CD4-positive, CD25-positive, alpha-beta regulatory T cell (primary cell): ENCODE results near the gene PTGS1. TPM values are rescaled to one million over a fixed set of nuclear protein-coding genes. Genes with fewer than 3 reads are reported as not detected.

Experiments used
- ATAC-seq, 2 donors: fragments of 150-1000 bp; cut with Tn5 transposase; one replicate each; pipeline ENCODE4 v1.10.0; 2021; ENCODE audit warnings: low read depth in 2 of 2, moderate number of reproducible peaks in 2 of 2, moderate library complexity in 1 of 2
- DNase-seq, 3 donors: peaks; one replicate each; pipeline versions ENCODE4 v3.0.0 to v3.0.0-alpha.2; 2012 to 2022; ENCODE audit warnings: mixed read lengths in 1 of 3
- H3K27ac ChIP-seq: one replicate; pipeline ENCODE4 v1.7.0; 2013; ENCODE audit warnings: mild to moderate bottlenecking, low read length; ENCODE audit not compliant: insufficient read depth, poor library complexity, severe bottlenecking
- H3K27me3 ChIP-seq: one replicate; pipeline ENCODE4 v1.7.0; 2013; ENCODE audit warnings: low read length; ENCODE audit not compliant: control insufficient read depth, insufficient read depth
- H3K36me3 ChIP-seq: one replicate; pipeline ENCODE4 v1.7.0; 2013; ENCODE audit warnings: mild to moderate bottlenecking, low read length, moderate library complexity; ENCODE audit not compliant: control insufficient read depth, insufficient read depth
- H3K4me1 ChIP-seq: 2 replicates; pipeline ENCODE4 v1.7.0; 2013; ENCODE audit warnings: mild to moderate bottlenecking, low read length; ENCODE audit not compliant: insufficient read depth, control insufficient read depth, poor library complexity, severe bottlenecking
- H3K4me3 ChIP-seq: one replicate; pipeline ENCODE4 v1.7.0; 2013; ENCODE audit warnings: low read depth, mild to moderate bottlenecking, low read length, moderate library complexity
- H3K9me3 ChIP-seq, 2 experiments: 1 replicate in 1 of 2; 2 replicates in 1 of 2; pipeline ENCODE4 v1.7.0; 2013; ENCODE audit warnings: low read length in 2 of 2, mild to moderate bottlenecking in 1 of 2, moderate library complexity in 1 of 2; ENCODE audit not compliant: control insufficient read depth in 2 of 2
- H3K27ac Mint-ChIP-seq, 3 donors: one replicate each; pipeline ENCODE4 v1.8.0; 2020 to 2022; ENCODE audit warnings: mild to moderate bottlenecking in 3 of 3, mixed read lengths in 3 of 3, moderate library complexity in 2 of 3
- H3K27me3 Mint-ChIP-seq: one replicate; pipeline ENCODE4 v1.8.0; 2022; ENCODE audit warnings: mild to moderate bottlenecking, mixed read lengths
- H3K36me3 Mint-ChIP-seq: one replicate; pipeline ENCODE4 v1.8.0; 2020; ENCODE audit warnings: mixed read lengths
- H3K4me1 Mint-ChIP-seq, 4 donors: one replicate each; pipeline ENCODE4 v1.8.0; 2020 to 2022; ENCODE audit warnings: mixed read lengths in 4 of 4, mild to moderate bottlenecking in 1 of 4
- H3K4me3 Mint-ChIP-seq, 4 donors: one replicate each; pipeline ENCODE4 v1.8.0; 2020 to 2022; ENCODE audit warnings: mild to moderate bottlenecking in 4 of 4, mixed read lengths in 4 of 4, moderate library complexity in 3 of 4
- H3K9me3 Mint-ChIP-seq, 7 donors: one replicate each; pipeline ENCODE4 v1.8.0; 2020 to 2022; ENCODE audit warnings: mixed read lengths in 7 of 7, mild to moderate bottlenecking in 3 of 7, moderate library complexity in 2 of 7
- polyA plus RNA-seq, 4 donors: library from polyadenylated mRNA; unstranded; fragments of 300-500 nt; fragmentation: Illumina TruSeq; gene quantifications; one replicate each; pipeline ENCODE4 v1.2.3, GENCODE V29; 2021
- total RNA-seq: library from RNA; stranded (reverse); gene quantifications from one replicate; pipeline ENCODE4 v1.2.3, GENCODE V29; 2022

PTGS1 gene
- total and polyA plus RNA-seq, 5 donors from 2014 or later, result 0.03 to 9.2 (median 0.83) TPM

GRCh38 chr9:122332083-122332482, 38.7 kb upstream of the PTGS1 start:
- peaks cover 0 to 2% (median 0%) of the 10 kb centered on the region in 4 donors for H3K4me1 Mint-ChIP-seq
- no peak for DNase-seq
- Histone ChIP-seq H3K4me3 (no peak overlapping the region), H3K36me3 (no peaks in the 10 kb centered on the region), H3K27me3 (no peaks in the 10 kb centered on the region), H3K27ac (no peak overlapping the region), H3K9me3 (no peaks in the 10 kb centered on the region), H3K4me1 (no peaks in the 10 kb centered on the region)
- H3K27ac Mint-ChIP-seq, result no peak overlapping the region
- peaks cover 14% of the 10 kb centered on the region for H3K36me3 Mint-ChIP-seq
- H3K9me3 Mint-ChIP-seq, result peaks cover 0 to 2% (median 0%) of the 10 kb centered on the region in 7 donors
- H3K27me3 Mint-ChIP-seq, result no peaks in the 10 kb centered on the region
- ATAC-seq, result no peak
- H3K4me3 Mint-ChIP-seq, result no peak overlapping the region

- no peaks in the 10 kb centered on the region for H3K4me1 ChIP-seq
- no peak overlapping the region for H3K27ac Mint-ChIP-seq
- no peak for DNase-seq
Measured at GRCh38 chr9:122332644-122333043, 38.2 kb upstream of the PTGS1 start.

GRCh38 chr9:122333169-122333808, 37.5 kb upstream of the PTGS1 start:
- Histone ChIP-seq H3K27ac (no peak overlapping the region), H3K36me3 (no peaks in the 10 kb centered on the region), H3K9me3 (no peaks in the 10 kb centered on the region), H3K4me1 (no peaks in the 10 kb centered on the region), H3K27me3 (no peaks in the 10 kb centered on the region), H3K4me3 (no peak overlapping the region)
- H3K27me3 Mint-ChIP-seq, result no peaks in the 10 kb centered on the region
- DNase-seq (no peak), ATAC-seq (no peak)
- H3K4me1 Mint-ChIP-seq, result peaks cover 0 to 2% (median 0%) of the 10 kb centered on the region in 4 donors
- H3K4me3 Mint-ChIP-seq, result no peak overlapping the region
- peaks cover 0 to 2% (median 0%) of the 10 kb centered on the region in 7 donors for H3K9me3 Mint-ChIP-seq
- no peak overlapping the region for H3K27ac Mint-ChIP-seq
- H3K36me3 Mint-ChIP-seq, result peaks cover 10% of the 10 kb centered on the region

More at GRCh38 chr9:122332644-122333043, 38.2 kb upstream of the PTGS1 start:
- Histone ChIP-seq H3K4me3 (no peak overlapping the region), H3K9me3 (no peaks in the 10 kb centered on the region), H3K27me3 (no peaks in the 10 kb centered on the region), H3K27ac (no peak overlapping the region), H3K36me3 (no peaks in the 10 kb centered on the region)
- Mint-ChIP-seq H3K4me1 (peaks cover 0 to 2% (median 0%) of the 10 kb centered on the region in 4 donors), H3K36me3 (peaks cover 14% of the 10 kb centered on the region), H3K27me3 (no peaks in the 10 kb centered on the region), H3K9me3 (peaks cover 0 to 2% (median 0%) of the 10 kb centered on the region in 7 donors), H3K4me3 (no peak overlapping the region)
- no peak for ATAC-seq

GRCh38 chr9:122334916-122335315, 35.9 kb upstream of the PTGS1 start:
- Histone ChIP-seq H3K4me3 (no peak overlapping the region), H3K36me3 (no peaks in the 10 kb centered on the region), H3K9me3 (no peaks in the 10 kb centered on the region), H3K27ac (no peak overlapping the region), H3K27me3 (no peaks in the 10 kb centered on the region), H3K4me1 (no peaks in the 10 kb centered on the region)
- H3K27me3 Mint-ChIP-seq, result peaks cover 4% of the 10 kb centered on the region
- peaks cover 0 to 2% (median 0%) of the 10 kb centered on the region in 7 donors for H3K9me3 Mint-ChIP-seq
- ATAC-seq, result no peak
- no peak for DNase-seq
- H3K4me3 Mint-ChIP-seq, result no peak overlapping the region
- H3K4me1 Mint-ChIP-seq, result peaks cover 0 to 2% (median 0%) of the 10 kb centered on the region in 4 donors
- H3K27ac Mint-ChIP-seq, result no peak overlapping the region
- no peaks in the 10 kb centered on the region for H3K36me3 Mint-ChIP-seq

GRCh38 chr9:122336189-122336588, 34.6 kb upstream of the PTGS1 start:
- H3K4me1 ChIP-seq, result no peaks in the 10 kb centered on the region
- peaks cover 0 to 2% (median 0%) of the 10 kb centered on the region in 4 donors for H3K4me1 Mint-ChIP-seq
- no peak overlapping the region for H3K27ac Mint-ChIP-seq
- no peak for DNase-seq
- H3K4me3 Mint-ChIP-seq, result no peak overlapping the region
- peaks cover 0 to 2% (median 0%) of the 10 kb centered on the region in 7 donors for H3K9me3 Mint-ChIP-seq
- peaks cover 12% of the 10 kb centered on the region for H3K27me3 Mint-ChIP-seq
- no peaks in the 10 kb centered on the region for H3K27me3 ChIP-seq
- no peak overlapping the region for H3K27ac ChIP-seq
- H3K4me3 ChIP-seq, result no peak overlapping the region
- H3K9me3 ChIP-seq, result no peaks in the 10 kb centered on the region
- ATAC-seq, result no peak
- no peaks in the 10 kb centered on the region for H3K36me3 ChIP-seq
- no peaks in the 10 kb centered on the region for H3K36me3 Mint-ChIP-seq

- peaks cover 12% of the 10 kb centered on the region for H3K27me3 Mint-ChIP-seq
- ATAC-seq (no peak), DNase-seq (no peak)
- peaks cover 0 to 2% (median 0%) of the 10 kb centered on the region in 7 donors for H3K9me3 Mint-ChIP-seq
- no peaks in the 10 kb centered on the region for H3K27me3 ChIP-seq
- H3K9me3 ChIP-seq, result no peaks in the 10 kb centered on the region
- no peak overlapping the region for H3K4me3 ChIP-seq
- no peak overlapping the region for H3K27ac Mint-ChIP-seq
- no peak overlapping the region for H3K27ac ChIP-seq
- no peaks in the 10 kb centered on the region for H3K4me1 Mint-ChIP-seq
- H3K36me3 Mint-ChIP-seq, result no peaks in the 10 kb centered on the region
- H3K36me3 ChIP-seq, result no peaks in the 10 kb centered on the region
- H3K4me1 ChIP-seq, result no peaks in the 10 kb centered on the region
- no peak overlapping the region for H3K4me3 Mint-ChIP-seq
Measured at GRCh38 chr9:122336866-122337555, 33.8 kb upstream of the PTGS1 start.

GRCh38 chr9:122337556-122337929, 33.3 kb upstream of the PTGS1 start:
- H3K4me3 Mint-ChIP-seq, result no peak overlapping the region
- Histone ChIP-seq H3K4me3 (no peak overlapping the region), H3K36me3 (no peaks in the 10 kb centered on the region), H3K27ac (no peak overlapping the region), H3K4me1 (no peaks in the 10 kb centered on the region), H3K27me3 (no peaks in the 10 kb centered on the region), H3K9me3 (no peaks in the 10 kb centered on the region)
- no peak for ATAC-seq
- no peaks in the 10 kb centered on the region for H3K36me3 Mint-ChIP-seq
- H3K4me1 Mint-ChIP-seq, result no peaks in the 10 kb centered on the region
- no peaks in the 10 kb centered on the region for H3K9me3 Mint-ChIP-seq
- H3K27ac Mint-ChIP-seq, result no peak overlapping the region
- H3K27me3 Mint-ChIP-seq, result peaks cover 12% of the 10 kb centered on the region
- DNase-seq, result no peak

- DNase-seq (no peak), ATAC-seq (no peak)
- no peaks in the 10 kb centered on the region for H3K9me3 Mint-ChIP-seq
- H3K4me3 ChIP-seq, result no peak overlapping the region
- H3K27me3 ChIP-seq, result no peaks in the 10 kb centered on the region
- H3K27ac Mint-ChIP-seq, result no peak overlapping the region
- no peaks in the 10 kb centered on the region for H3K4me1 Mint-ChIP-seq
- H3K27me3 Mint-ChIP-seq, result peaks cover 16% of the 10 kb centered on the region
- H3K4me3 Mint-ChIP-seq, result no peak overlapping the region
- no peaks in the 10 kb centered on the region for H3K36me3 ChIP-seq
- no peaks in the 10 kb centered on the region for H3K9me3 ChIP-seq
- no peak overlapping the region for H3K27ac ChIP-seq
- H3K4me1 ChIP-seq, result no peaks in the 10 kb centered on the region
- H3K36me3 Mint-ChIP-seq, result no peaks in the 10 kb centered on the region
Measured at GRCh38 chr9:122338536-122338935, 32.3 kb upstream of the PTGS1 start.
